ENCODE data around the gene SFN.
A peak's percentile ranks its signal among the peaks of the same experiment; 100 is the strongest.
"Not testable (repeated sequence)": the region's sequence is repeated elsewhere in the genome, so short reads cannot be mapped to it uniquely, and the experiment has no call there.

SFN gene

GRCh38 chr1:26839779-26840178 lies 23.2 kb upstream of the SFN start:
- no peak for DNase-seq (ENCODE audit: low read depth)
- TF ChIP-seq CTCF (IDR thresholded peaks at IDR 0.05; ENCODE audit: low read depth, low read length, missing control alignments), result no peak
- H3K4me3 ChIP-seq (ENCODE audit: low read depth, low read length), result no peak overlapping the region

GRCh38 chr1:26844424-26845196 lies 18.3 kb upstream of the SFN start:
- DNase-seq (ENCODE audit: low read depth), result no peak
- H3K4me3 ChIP-seq (ENCODE audit: low read depth, low read length), result no peak overlapping the region
- TF ChIP-seq CTCF (IDR thresholded peaks at IDR 0.05; ENCODE audit: low read depth, low read length, missing control alignments), result no peak

GRCh38 chr1:26847826-26848225 lies 15.1 kb upstream of the SFN start:
- DNase-seq (ENCODE audit: low read depth); H3K4me3 ChIP-seq (ENCODE audit: low read depth, low read length): not testable (repeated sequence)

GRCh38 chr1:26848499-26848898 lies 14.4 kb upstream of the SFN start:
- DNase-seq (ENCODE audit: low read depth), result no peak
- H3K4me3 ChIP-seq (ENCODE audit: low read depth, low read length), result no peak overlapping the region
- no peak for TF ChIP-seq CTCF (IDR thresholded peaks at IDR 0.05; ENCODE audit: low read depth, low read length, missing control alignments)

- no peak for DNase-seq (ENCODE audit: low read depth)
- H3K4me3 ChIP-seq (ENCODE audit: low read depth, low read length), result no peak overlapping the region
- TF ChIP-seq CTCF (IDR thresholded peaks at IDR 0.05; ENCODE audit: low read depth, low read length, missing control alignments), result no peak
Observed at GRCh38 chr1:26848941-26849774, 13.8 kb upstream of the SFN start.

- DNase-seq (ENCODE audit: low read depth), result no peak
- peak; percentile 6 for TF ChIP-seq CTCF (IDR thresholded peaks at IDR 0.05; ENCODE audit: low read depth, low read length, missing control alignments)
Observed at GRCh38 chr1:26851106-26851684, 11.8 kb upstream of the SFN start.

GRCh38 chr1:26852701-26853100 lies 10.2 kb upstream of the SFN start:
- TF ChIP-seq CTCF (IDR thresholded peaks at IDR 0.05; ENCODE audit: low read depth, low read length, missing control alignments), result no peak
- no peak for DNase-seq (ENCODE audit: low read depth)
- H3K4me3 ChIP-seq (ENCODE audit: low read depth, low read length), result no peak overlapping the region

More at GRCh38 chr1:26851106-26851684, 11.8 kb upstream of the SFN start:
- H3K4me3 ChIP-seq (ENCODE audit: low read depth, low read length), result no peak overlapping the region

Data from GM12864 (cell line).